IMR-90 (cell line): ENCODE data around the gene MGAT4A. TPM values are rescaled to one million over a fixed set of nuclear protein-coding genes. Genes with fewer than 3 reads are reported as not detected.

Experiments
- ATAC-seq: fragments of 200-7000 bp; cut with Tn5 transposase; 2 replicates; pipeline ENCODE4 v1.9.1; 2020; ENCODE audit warnings: low read depth, mild to moderate bottlenecking, moderate library complexity
- BruUV-seq: library from RNA; stranded (reverse); fragments of 400-500 nt; replicated peaks from 2 replicates; lab custom pipeline; 2021; lab: Mats Ljungman, UMichigan
- CTCF ChIA-PET: fragments of 300-600 bp; formaldehyde crosslinking; extraction: SDS; loops from one replicate; lab custom pipeline; 2021; ENCODE audit warnings: antibody characterized with exemption; lab: Yijun Ruan, JAX
- POLR2A ChIA-PET: fragments of 300-600 bp; sonication (Branson Sonifier 250); formaldehyde crosslinking; loops from one replicate; lab custom pipeline; 2022; ENCODE audit warnings: antibody characterized with exemption; ENCODE audit not compliant: unreplicated experiment; lab: Charles Lee
- DNase-seq: peaks from one replicate; pipeline ENCODE4 v3.0.0; 2013
- H2AFZ ChIP-seq: replicated peaks from 2 replicates; pipeline ENCODE3; 2013; ENCODE audit warnings: low read length, mild to moderate bottlenecking; ENCODE audit not compliant: poor library complexity
- H2AK5ac ChIP-seq: 2 replicates; pipeline ENCODE4 v1.6.1; 2013; ENCODE audit warnings: low read depth, low read length, inconsistent platforms
- H2AK9ac ChIP-seq: replicated peaks from 2 replicates; pipeline ENCODE3; 2013; ENCODE audit warnings: mild to moderate bottlenecking, low read depth, low read length, moderate library complexity; ENCODE audit not compliant: poor library complexity
- H2BK120ac ChIP-seq: 2 replicates; pipeline ENCODE4 v1.6.1; 2013; ENCODE audit warnings: low read depth, low read length, inconsistent platforms
- H2BK15ac ChIP-seq: 3 replicates; pipeline ENCODE4 v1.6.1; 2013; ENCODE audit warnings: low read depth, low read length, inconsistent platforms
- H2BK20ac ChIP-seq: 2 replicates; pipeline ENCODE4 v1.6.1; 2013; ENCODE audit warnings: low read depth, mild to moderate bottlenecking, inconsistent platforms, low read length, moderate library complexity
- H2BK5ac ChIP-seq: 2 replicates; pipeline ENCODE4 v1.6.1; 2013; ENCODE audit warnings: mild to moderate bottlenecking, low read depth, low read length, inconsistent platforms; ENCODE audit not compliant: poor library complexity, severe bottlenecking
- H3K14ac ChIP-seq: replicated peaks from 2 replicates; pipeline ENCODE4 v1.6.1; 2013; ENCODE audit warnings: low read depth, low read length, inconsistent platforms
- H3K18ac ChIP-seq: 2 replicates; pipeline ENCODE4 v1.6.1; 2013; ENCODE audit warnings: low read depth, low read length, control low read depth
- H3K23ac ChIP-seq: 2 replicates; pipeline ENCODE4 v1.6.1; 2013; ENCODE audit warnings: low read depth, low read length, inconsistent platforms
- H3K27ac ChIP-seq: 2 replicates; pipeline ENCODE4 v1.5.1; 2013; ENCODE audit warnings: mild to moderate bottlenecking, control low read depth, low read length; ENCODE audit not compliant: insufficient read depth
- H3K27me3 ChIP-seq: 2 replicates; pipeline ENCODE4 v1.6.1; 2013; ENCODE audit warnings: low read length; ENCODE audit not compliant: control insufficient read depth, insufficient read depth
- H3K36me3 ChIP-seq: 2 replicates; pipeline ENCODE4 v1.6.1; 2013; ENCODE audit warnings: low read length, mixed read lengths; ENCODE audit not compliant: control insufficient read depth, insufficient read depth
- H3K4ac ChIP-seq: 2 replicates; pipeline ENCODE4 v1.6.1; 2013; ENCODE audit warnings: low read depth, low read length, inconsistent platforms
- H3K4me1 ChIP-seq: 2 replicates; pipeline ENCODE4 v1.6.1; 2013; ENCODE audit warnings: low read length, mixed read lengths; ENCODE audit not compliant: control insufficient read depth, insufficient read depth
- H3K4me2 ChIP-seq: 2 replicates; pipeline ENCODE4 v1.6.1; 2013; ENCODE audit warnings: low read depth, mild to moderate bottlenecking, control low read depth, low read length, moderate library complexity
- H3K4me3 ChIP-seq: 2 replicates; pipeline ENCODE4 v1.5.1; 2013; ENCODE audit warnings: low read depth, mild to moderate bottlenecking, control low read depth, low read length, moderate library complexity; ENCODE audit not compliant: insufficient read depth
- H3K56ac ChIP-seq: 2 replicates; pipeline ENCODE4 v1.6.1; 2013; ENCODE audit warnings: low read length, inconsistent platforms; ENCODE audit not compliant: insufficient read depth; ENCODE audit errors: extremely low read depth
- H3K79me1 ChIP-seq, 2 experiments: 2 replicates each; pipeline ENCODE4 v1.6.1; 2013; ENCODE audit warnings: low read length in 2 of 2, inconsistent platforms in 1 of 2, low read depth in 1 of 2
- H3K9ac ChIP-seq: 2 replicates; pipeline ENCODE4 v1.6.1; 2013; ENCODE audit warnings: low read depth, low read length, control low read depth
- H3K9me1 ChIP-seq: 2 replicates; pipeline ENCODE4 v1.6.1; 2013; ENCODE audit warnings: low read length, inconsistent platforms; ENCODE audit not compliant: insufficient read depth
- H3K9me3 ChIP-seq: 2 replicates; pipeline ENCODE4 v1.6.1; 2013; ENCODE audit warnings: low read length; ENCODE audit not compliant: control insufficient read depth, insufficient read depth
- H4K20me1 ChIP-seq: 2 replicates; pipeline ENCODE4 v1.6.1; 2013; ENCODE audit warnings: low read length, inconsistent platforms; ENCODE audit not compliant: insufficient read depth
- H4K5ac ChIP-seq: 2 replicates; pipeline ENCODE4 v1.6.1; 2013; ENCODE audit warnings: mild to moderate bottlenecking, low read depth, low read length, control low read depth
- H4K8ac ChIP-seq, 2 experiments: 2 replicates each; pipeline ENCODE4 v1.6.1; 2013; ENCODE audit warnings: low read depth in 2 of 2, low read length in 2 of 2, control low read depth in 1 of 2, inconsistent platforms in 1 of 2
- H4K91ac ChIP-seq: 2 replicates; pipeline ENCODE4 v1.6.1; 2013; ENCODE audit warnings: low read depth, low read length, inconsistent platforms; ENCODE audit not compliant: insufficient read depth
- NFE2L2 ChIP-seq: fragments of 150-350 bp; IDR thresholded peaks from 2 replicates; pipeline ENCODE4 v1.6.1; 2016; ENCODE audit warnings: low read depth, mild to moderate bottlenecking, low read length
- RFX5 ChIP-seq: IDR thresholded peaks from 2 replicates; pipeline ENCODE4 v1.8.0; 2012; ENCODE audit warnings: low read depth, mild to moderate bottlenecking, low read length, moderate library complexity
- SMC3 ChIP-seq: fragments of 150-350 bp; IDR thresholded peaks from 2 replicates; pipeline ENCODE4 v1.6.1; 2016; ENCODE audit warnings: low read depth, mild to moderate bottlenecking, antibody characterized with exemption, low read length, moderate library complexity
- USF2 ChIP-seq: fragments of 150-350 bp; IDR thresholded peaks from 2 replicates; pipeline ENCODE4 v1.6.1; 2017; ENCODE audit warnings: mild to moderate bottlenecking, antibody characterized with exemption, low read length, low read depth
- WGBS, 2 experiments: methylation state at CpG; one replicate each; pipeline versions ENCODE4 v1.1.5 to v1.1.7; 2013; ENCODE audit warnings: missing lambda C conversion rate in 2 of 2; ENCODE audit not compliant: insufficient read length in 1 of 2; ENCODE audit errors: extremely low coverage in 2 of 2; 5-methylcytosine and 5-hydroxymethylcytosine counted together
- dilution Hi-C: fragments of 300-500 bp; cut with HindIII; formaldehyde crosslinking; loops from one replicate; pipeline ENCODE4 v1.14.3; 2018; ENCODE audit warnings: low sequenced_read_pairs; ENCODE audit not compliant: unreplicated experiment
- in situ Hi-C: fragments of 300-500 bp; cut with MboI; formaldehyde crosslinking; loops from 3 replicates; pipeline ENCODE4 v1.14.3; 2019; ENCODE audit warnings: low sequenced_read_pairs, inconsistent platforms, mixed read lengths
- intact Hi-C: fragments of 100-400 bp; cut with micrococcal nuclease; formaldehyde crosslinking; loops from 2 replicates; pipeline ENCODE4 v1.10.0; 2022
- polyA plus RNA-seq, 3 experiments: library from polyadenylated mRNA; depleted of rRNA; stranded (reverse); fragments of >200 nt; gene quantifications; 2 replicates each; pipeline ENCODE4 v1.2.3, GENCODE V29; 2012; ENCODE audit warnings: low replicate concordance in 1 of 3
- total RNA-seq: library from RNA; depleted of rRNA; stranded (reverse); fragments of >200 nt; gene quantifications from 2 replicates; pipeline ENCODE4 v1.2.3, GENCODE V29; 2012
- TF ChIP-seq, protein P1 (sequence below): fragments of 150-350 bp; IDR thresholded peaks from 2 replicates; pipeline ENCODE4 v1.6.1; 2016; ENCODE audit warnings: low read depth, mild to moderate bottlenecking, low read length, moderate library complexity, borderline replicate concordance

MGAT4A gene
- total and polyA plus RNA-seq, 2 of the 4 experiments (the other 2 are of a cell fraction), result under 0.01 TPM; not detected in 1

- H2BK20ac ChIP-seq, result no peak overlapping the region
- ChIA-PET POLR2A (no interaction called here), CTCF (interaction anchor here (1.0 kb wide), 1 partner anchor 18 kb away, joined by 3 read pairs; no protein-coding TSS in a partner anchor)
- H3K18ac ChIP-seq, result no peak overlapping the region
- H3K23ac ChIP-seq, result no peak overlapping the region
- H4K8ac ChIP-seq, result no peak overlapping the region
- H3K4me1 ChIP-seq, result no peaks in the 10 kb centered on the region
- DNase-seq, result no peak
- WGBS, 2 experiments, result 94% methylated on average over 3 of the region's 9 CpGs; no CpG with 5 or more reads in 1 of the 2 experiments
- peaks cover 21% of the 10 kb centered on the region for H3K36me3 ChIP-seq
- H3K56ac ChIP-seq, result no peak overlapping the region
- no peak overlapping the region for H3K14ac ChIP-seq
- TF ChIP-seq, protein P1, sequence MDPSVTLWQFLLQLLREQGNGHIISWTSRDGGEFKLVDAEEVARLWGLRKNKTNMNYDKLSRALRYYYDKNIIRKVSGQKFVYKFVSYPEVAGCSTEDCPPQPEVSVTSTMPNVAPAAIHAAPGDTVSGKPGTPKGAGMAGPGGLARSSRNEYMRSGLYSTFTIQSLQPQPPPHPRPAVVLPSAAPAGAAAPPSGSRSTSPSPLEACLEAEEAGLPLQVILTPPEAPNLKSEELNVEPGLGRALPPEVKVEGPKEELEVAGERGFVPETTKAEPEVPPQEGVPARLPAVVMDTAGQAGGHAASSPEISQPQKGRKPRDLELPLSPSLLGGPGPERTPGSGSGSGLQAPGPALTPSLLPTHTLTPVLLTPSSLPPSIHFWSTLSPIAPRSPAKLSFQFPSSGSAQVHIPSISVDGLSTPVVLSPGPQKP, result no peak
- TF ChIP-seq NFE2L2, result no peak
- TF ChIP-seq USF2, result no peak
- no peak for TF ChIP-seq SMC3
- no peak for TF ChIP-seq RFX5
- H2BK15ac ChIP-seq, result no peak overlapping the region
- no peak overlapping the region for H4K91ac ChIP-seq
- in situ Hi-C loops, result no loop called here
- no peaks in the 10 kb centered on the region for H3K27me3 ChIP-seq
- dilution Hi-C loops, result no loop called here
- no peak overlapping the region for H3K4ac ChIP-seq
- H3K9me1 ChIP-seq, result no peaks in the 10 kb centered on the region; the same call in 1 of the 2 replicates
- no peak overlapping the region for H2AFZ ChIP-seq
- H3K4me3 ChIP-seq, result no peak overlapping the region
- no peak overlapping the region for H3K27ac ChIP-seq
- H4K20me1 ChIP-seq, result no peaks in the 10 kb centered on the region
- BruUV-seq, result no TSS peak
- no peak overlapping the region for H3K4me2 ChIP-seq
- no peak for ATAC-seq
- H3K9me3 ChIP-seq, result no peaks in the 10 kb centered on the region
- no peak overlapping the region for H2BK5ac ChIP-seq
- no peak overlapping the region for H2BK120ac ChIP-seq
- intact Hi-C loops, result no loop called here
- H3K9ac ChIP-seq, result no peak overlapping the region
- no peaks in the 10 kb centered on the region for H3K79me1 ChIP-seq
- no peak overlapping the region for H4K5ac ChIP-seq
- H2AK9ac ChIP-seq, result no peak overlapping the region
- no peak overlapping the region for H2AK5ac ChIP-seq
Observed at GRCh38 chr2:98578231-98578630, 152.7 kb downstream of the MGAT4A start.
